HepG2 (cell line): ENCODE results near the gene LSM2. TPM values are rescaled to one million over a fixed set of nuclear protein-coding genes. Genes with fewer than 3 reads are reported as not detected.

Source experiments
- GABPB1 ChIP-seq: IDR thresholded peaks from 2 replicates; pipeline ENCODE4 v1.6.1; 2016; ENCODE audit warnings: mild to moderate bottlenecking, missing genetic modification reagents, moderate library complexity, missing compliant biosample characterization
- KDM2A ChIP-seq: sonication (generic); formaldehyde crosslinking; IDR thresholded peaks from 2 replicates; pipeline ENCODE4 v1.4.0; 2020; ENCODE audit warnings: low read depth, missing genetic modification reagents, borderline replicate concordance
- LCORL ChIP-seq, 2 experiments: fragments of 450-650 bp in 1 of 2; sonication (generic) in 1 of 2; formaldehyde crosslinking in 1 of 2; IDR thresholded peaks; 2 replicates each; pipeline versions ENCODE4 v1.5.0 to v1.6.1; 2017 to 2020; ENCODE audit warnings: antibody characterized with exemption in 1 of 2, missing genetic modification reagents in 1 of 2
- NCOA5 ChIP-seq: sonication (generic); formaldehyde crosslinking; IDR thresholded peaks from 2 replicates; pipeline ENCODE4 v1.4.0; 2020; ENCODE audit warnings: missing genetic modification reagents
- RAD21 ChIP-seq: fragments of 450-650 bp; formaldehyde crosslinking; IDR thresholded peaks from 2 replicates; pipeline ENCODE4 v1.5.0; 2020; ENCODE audit warnings: mild to moderate bottlenecking
- RXRA ChIP-seq: sonication (generic); formaldehyde crosslinking; IDR thresholded peaks from 2 replicates; pipeline ENCODE4 v1.5.1; 2020; ENCODE audit warnings: missing genetic modification reagents
- SALL1 ChIP-seq: sonication (generic); formaldehyde crosslinking; IDR thresholded peaks from 2 replicates; pipeline ENCODE4 v1.8.0; 2022; ENCODE audit warnings: mild to moderate bottlenecking, missing genetic modification reagents
- SAP130 ChIP-seq: IDR thresholded peaks from 2 replicates; pipeline ENCODE4 v1.6.1; 2016; ENCODE audit warnings: low read depth
- SIX4 ChIP-seq: sonication (generic); formaldehyde crosslinking; IDR thresholded peaks from 2 replicates; pipeline ENCODE4 v1.4.0; 2020; ENCODE audit warnings: missing genetic modification reagents
- SOX6 ChIP-seq, 2 experiments: fragments of 450-650 bp in 1 of 2; sonication (generic) in 1 of 2; formaldehyde crosslinking in 1 of 2; IDR thresholded peaks; 2 replicates each; pipeline versions ENCODE4 v1.4.0 to v1.6.1; 2017 to 2020; ENCODE audit warnings: antibody characterized with exemption in 1 of 2, mild to moderate bottlenecking in 1 of 2, missing genetic modification reagents in 1 of 2
- TOPORS ChIP-seq: sonication (generic); formaldehyde crosslinking; IDR thresholded peaks from 2 replicates; pipeline ENCODE4 v1.8.0; 2023; ENCODE audit warnings: mild to moderate bottlenecking, missing genetic modification reagents
- ZIK1 ChIP-seq: sonication (generic); formaldehyde crosslinking; IDR thresholded peaks from 2 replicates; pipeline ENCODE4 v1.5.0; 2020; ENCODE audit warnings: mild to moderate bottlenecking, low read depth, missing genetic modification reagents, borderline replicate concordance
- ZNF33B ChIP-seq: sonication (generic); formaldehyde crosslinking; IDR thresholded peaks from 2 replicates; pipeline ENCODE4 v1.5.1; 2020; ENCODE audit warnings: mild to moderate bottlenecking, missing genetic modification reagents
- ZNF343 ChIP-seq: sonication (generic); formaldehyde crosslinking; IDR thresholded peaks from 2 replicates; pipeline ENCODE4 v1.4.0; 2020; ENCODE audit warnings: mild to moderate bottlenecking, missing genetic modification reagents
- ZNF496 ChIP-seq: sonication (generic); formaldehyde crosslinking; IDR thresholded peaks from 2 replicates; pipeline ENCODE4 v1.8.1; 2023; ENCODE audit warnings: mild to moderate bottlenecking, moderate library complexity, missing genetic modification reagents; ENCODE audit not compliant: insufficient replicate concordance
- ZSCAN12 ChIP-seq: sonication (generic); formaldehyde crosslinking; IDR thresholded peaks from 2 replicates; pipeline ENCODE4 v1.9.0; 2021; ENCODE audit warnings: mild to moderate bottlenecking, missing genetic modification reagents
- polyA plus RNA-seq, 8 experiments: library from polyadenylated mRNA; depleted of rRNA in 3 of 8; stranded (reverse) in 7 of 8; unstranded in 1 of 8; fragments of >200 nt; fragmentation: Illumina TruSeq in 4 of 8; extraction: Trizol in 4 of 8; gene quantifications; 2 replicates each; pipeline versions ENCODE4 v1.2.1 to v1.2.3, GENCODE V29; 2011 to 2016; ENCODE audit warnings: low read depth in 4 of 8, missing spikeins in 1 of 8, mixed read lengths in 1 of 8; ENCODE audit not compliant: insufficient read depth in 1 of 8
- total RNA-seq, 5 experiments: library from RNA; depleted of rRNA; stranded (reverse); fragments of >200 nt; fragmentation: Illumina TruSeq; extraction: Trizol; gene quantifications; 2 replicates each; pipeline ENCODE4 v1.2.3, GENCODE V29; 2016; ENCODE audit warnings: low read depth in 1 of 5
- TF ChIP-seq, protein P1 (sequence below): sonication (generic); formaldehyde crosslinking; IDR thresholded peaks from 2 replicates; pipeline ENCODE4 v1.4.0; 2020; ENCODE audit warnings: missing genetic modification reagents, mild to moderate bottlenecking, borderline replicate concordance
- TF ChIP-seq, protein P2 (sequence below), 2 experiments: sonication (generic) in 1 of 2; formaldehyde crosslinking in 1 of 2; IDR thresholded peaks; 2 replicates each; pipeline versions ENCODE4 v1.4.0 to v1.6.1; 2018 to 2020; ENCODE audit warnings: missing genetic modification reagents in 2 of 2, borderline replicate concordance in 1 of 2, low read depth in 1 of 2, mild to moderate bottlenecking in 1 of 2, missing biosample characterization in 1 of 2
- TF ChIP-seq, protein P3 (sequence below): sonication (generic); formaldehyde crosslinking; IDR thresholded peaks from 2 replicates; pipeline ENCODE4 v1.4.0; 2020; ENCODE audit warnings: mild to moderate bottlenecking, missing genetic modification reagents, borderline replicate concordance
- TF ChIP-seq, protein P4 (sequence below): sonication (generic); formaldehyde crosslinking; IDR thresholded peaks from 2 replicates; pipeline ENCODE4 v1.8.0; 2022; ENCODE audit warnings: mild to moderate bottlenecking, missing genetic modification reagents, borderline replicate concordance

LSM2 gene
- total and polyA plus RNA-seq, 2 of the 13 experiments (the other 11 are each of a cell fraction or from before 2014, with no cell fraction given): 69.4 to 90.5 TPM

DNA sequence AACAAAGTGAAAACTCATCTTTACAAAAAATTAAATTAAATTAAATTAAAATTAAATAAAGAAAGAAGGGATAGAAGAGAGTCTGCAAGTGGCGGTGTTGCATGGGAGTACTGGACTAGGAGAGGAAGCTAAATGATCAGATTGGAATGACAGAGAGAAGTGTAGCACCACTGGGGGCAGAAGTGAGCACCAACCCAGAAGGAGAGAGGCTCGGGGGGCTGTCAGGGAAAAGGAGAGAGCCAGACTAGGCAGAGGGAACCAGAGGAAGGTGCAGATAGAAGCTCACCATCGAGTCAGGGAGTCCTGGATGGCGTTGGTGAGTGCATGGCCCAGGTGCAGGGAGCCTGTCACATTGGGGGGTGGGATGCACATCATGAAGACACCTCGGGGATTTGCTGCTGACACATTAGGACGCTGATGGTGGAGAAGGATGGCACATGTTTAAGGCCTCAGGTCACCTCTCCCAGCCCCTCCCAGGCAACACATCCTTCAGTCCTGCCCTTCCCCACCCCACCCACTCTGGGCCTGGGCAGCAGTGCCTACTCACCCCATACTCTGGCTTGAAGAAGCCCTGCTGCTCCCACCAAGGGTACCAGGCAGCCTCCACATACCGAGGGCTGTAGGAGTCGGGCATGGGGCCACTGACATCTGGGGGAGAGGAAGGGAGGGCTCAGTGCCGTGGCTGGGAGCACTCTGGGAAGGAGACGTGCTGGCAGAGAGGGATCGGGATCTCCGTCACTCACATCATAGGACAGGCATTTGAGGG, 15.3 kb downstream of the LSM2 start (continued):
- TF ChIP-seq, protein P1, sequence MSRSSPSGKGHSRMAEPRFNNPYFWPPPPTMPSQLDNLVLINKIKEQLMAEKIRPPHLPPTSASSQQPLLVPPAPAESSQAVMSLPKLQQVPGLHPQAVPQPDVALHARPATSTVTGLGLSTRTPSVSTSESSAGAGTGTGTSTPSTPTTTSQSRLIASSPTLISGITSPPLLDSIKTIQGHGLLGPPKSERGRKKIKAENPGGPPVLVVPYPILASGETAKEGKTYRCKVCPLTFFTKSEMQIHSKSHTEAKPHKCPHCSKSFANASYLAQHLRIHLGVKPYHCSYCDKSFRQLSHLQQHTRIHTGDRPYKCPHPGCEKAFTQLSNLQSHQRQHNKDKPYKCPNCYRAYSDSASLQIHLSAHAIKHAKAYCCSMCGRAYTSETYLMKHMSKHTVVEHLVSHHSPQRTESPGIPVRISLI (CRISPR knock-in tag): no peak
- no peak for TF ChIP-seq NCOA5 (CRISPR knock-in tag)
- TF ChIP-seq RXRA: no peak
- no peak for TF ChIP-seq ZNF496 (CRISPR knock-in tag)
- TF ChIP-seq ZNF343: no peak
- TF ChIP-seq, protein P2, sequence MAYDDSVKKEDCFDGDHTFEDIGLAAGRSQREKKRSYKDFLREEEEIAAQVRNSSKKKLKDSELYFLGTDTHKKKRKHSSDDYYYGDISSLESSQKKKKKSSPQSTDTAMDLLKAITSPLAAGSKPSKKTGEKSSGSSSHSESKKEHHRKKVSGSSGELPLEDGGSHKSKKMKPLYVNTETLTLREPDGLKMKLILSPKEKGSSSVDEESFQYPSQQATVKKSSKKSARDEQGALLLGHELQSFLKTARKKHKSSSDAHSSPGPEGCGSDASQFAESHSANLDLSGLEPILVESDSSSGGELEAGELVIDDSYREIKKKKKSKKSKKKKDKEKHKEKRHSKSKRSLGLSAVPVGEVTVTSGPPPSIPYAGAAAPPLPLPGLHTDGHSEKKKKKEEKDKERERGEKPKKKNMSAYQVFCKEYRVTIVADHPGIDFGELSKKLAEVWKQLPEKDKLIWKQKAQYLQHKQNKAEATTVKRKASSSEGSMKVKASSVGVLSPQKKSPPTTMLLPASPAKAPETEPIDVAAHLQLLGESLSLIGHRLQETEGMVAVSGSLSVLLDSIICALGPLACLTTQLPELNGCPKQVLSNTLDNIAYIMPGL (CRISPR knock-in tag; IDR thresholded peaks at IDR 0.05; ENCODE audit: borderline replicate concordance in 1 of 2, low read depth in 1 of 2): peak in 1 of 2 experiments; percentile 49; a peak in 1 of 4 replicates
- no peak for TF ChIP-seq ZNF33B
- TF ChIP-seq LCORL (IDR thresholded peaks at IDR 0.05): no peak
- no peak for TF ChIP-seq LCORL (CRISPR knock-in tag; IDR thresholded peaks at IDR 0.05)
- TF ChIP-seq TOPORS (CRISPR knock-in tag): no peak
- no peak for TF ChIP-seq KDM2A (CRISPR knock-in tag)
- TF ChIP-seq, protein P3, sequence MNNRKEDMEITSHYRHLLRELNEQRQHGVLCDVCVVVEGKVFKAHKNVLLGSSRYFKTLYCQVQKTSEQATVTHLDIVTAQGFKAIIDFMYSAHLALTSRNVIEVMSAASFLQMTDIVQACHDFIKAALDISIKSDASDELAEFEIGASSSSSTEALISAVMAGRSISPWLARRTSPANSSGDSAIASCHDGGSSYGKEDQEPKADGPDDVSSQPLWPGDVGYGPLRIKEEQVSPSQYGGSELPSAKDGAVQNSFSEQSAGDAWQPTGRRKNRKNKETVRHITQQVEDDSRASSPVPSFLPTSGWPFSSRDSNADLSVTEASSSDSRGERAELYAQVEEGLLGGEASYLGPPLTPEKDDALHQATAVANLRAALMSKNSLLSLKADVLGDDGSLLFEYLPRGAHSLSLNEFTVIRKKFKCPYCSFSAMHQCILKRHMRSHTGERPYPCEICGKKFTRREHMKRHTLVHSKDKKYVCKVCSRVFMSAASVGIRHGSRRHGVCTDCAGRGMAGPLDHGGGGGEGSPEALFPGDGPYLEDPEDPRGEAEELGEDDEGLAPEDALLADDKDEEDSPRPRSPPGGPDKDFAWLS (CRISPR knock-in tag): no peak
- TF ChIP-seq ZIK1 (CRISPR knock-in tag): no peak
- 0 out of 2 replicates have a peak, but pooled peaks have one; percentile 32 for TF ChIP-seq GABPB1 (CRISPR knock-in tag)
- TF ChIP-seq ZSCAN12 (CRISPR knock-in tag): no peak
- TF ChIP-seq, protein P4, sequence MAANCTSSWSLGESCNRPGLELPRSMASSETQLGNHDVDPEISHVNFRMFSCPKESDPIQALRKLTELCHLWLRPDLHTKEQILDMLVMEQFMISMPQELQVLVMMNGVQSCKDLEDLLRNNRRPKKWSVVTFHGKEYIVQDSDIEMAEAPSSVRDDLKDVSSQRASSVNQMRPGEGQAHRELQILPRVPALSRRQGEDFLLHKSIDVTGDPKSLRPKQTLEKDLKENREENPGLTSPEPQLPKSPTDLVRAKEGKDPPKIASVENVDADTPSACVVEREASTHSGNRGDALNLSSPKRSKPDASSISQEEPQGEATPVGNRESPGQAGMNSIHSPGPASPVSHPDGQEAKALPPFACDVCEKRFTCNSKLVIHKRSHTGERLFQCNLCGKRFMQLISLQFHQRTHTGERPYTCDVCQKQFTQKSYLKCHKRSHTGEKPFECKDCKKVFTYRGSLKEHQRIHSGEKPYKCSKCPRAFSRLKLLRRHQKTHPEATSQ: no peak
- peak; percentile 33 for TF ChIP-seq RAD21 (CRISPR knock-in tag)
- no peak for TF ChIP-seq SIX4 (CRISPR knock-in tag)
- no peak for TF ChIP-seq SOX6 (IDR thresholded peaks at IDR 0.05)
- no peak for TF ChIP-seq SOX6 (CRISPR knock-in tag; IDR thresholded peaks at IDR 0.05)
- 0 out of 2 replicates have a peak, but pooled peaks have one; percentile 15 for TF ChIP-seq SALL1 (CRISPR knock-in tag)
- peak; percentile 54 for TF ChIP-seq SAP130 (CRISPR knock-in tag)
